ENCODE data around the gene ANKRD11.

Gene ANKRD11

GRCh38 chr16:89446975-89447293 lies 43.4 kb downstream of the ANKRD11 start:
- no peak overlapping the region for H3K4me3 ChIP-seq (ENCODE audit: low read depth, low read length)
- DNase-seq (ENCODE audit: low read depth), result no peak
- TF ChIP-seq, protein P1, sequence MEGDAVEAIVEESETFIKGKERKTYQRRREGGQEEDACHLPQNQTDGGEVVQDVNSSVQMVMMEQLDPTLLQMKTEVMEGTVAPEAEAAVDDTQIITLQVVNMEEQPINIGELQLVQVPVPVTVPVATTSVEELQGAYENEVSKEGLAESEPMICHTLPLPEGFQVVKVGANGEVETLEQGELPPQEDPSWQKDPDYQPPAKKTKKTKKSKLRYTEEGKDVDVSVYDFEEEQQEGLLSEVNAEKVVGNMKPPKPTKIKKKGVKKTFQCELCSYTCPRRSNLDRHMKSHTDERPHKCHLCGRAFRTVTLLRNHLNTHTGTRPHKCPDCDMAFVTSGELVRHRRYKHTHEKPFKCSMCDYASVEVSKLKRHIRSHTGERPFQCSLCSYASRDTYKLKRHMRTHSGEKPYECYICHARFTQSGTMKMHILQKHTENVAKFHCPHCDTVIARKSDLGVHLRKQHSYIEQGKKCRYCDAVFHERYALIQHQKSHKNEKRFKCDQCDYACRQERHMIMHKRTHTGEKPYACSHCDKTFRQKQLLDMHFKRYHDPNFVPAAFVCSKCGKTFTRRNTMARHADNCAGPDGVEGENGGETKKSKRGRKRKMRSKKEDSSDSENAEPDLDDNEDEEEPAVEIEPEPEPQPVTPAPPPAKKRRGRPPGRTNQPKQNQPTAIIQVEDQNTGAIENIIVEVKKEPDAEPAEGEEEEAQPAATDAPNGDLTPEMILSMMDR (IDR thresholded peaks at IDR 0.05; ENCODE audit: insufficient read depth, low read depth, low read length, missing control alignments), result no peak

- no peak overlapping the region for H3K4me3 ChIP-seq (ENCODE audit: low read depth, low read length)
- TF ChIP-seq, protein P1 (IDR thresholded peaks at IDR 0.05; ENCODE audit: insufficient read depth, low read depth, low read length, missing control alignments), result no peak
- no peak for DNase-seq (ENCODE audit: low read depth)
These were observed 44.0 kb downstream of the ANKRD11 start for GRCh38 chr16:89446136-89446974.

GRCh38 chr16:89445166-89445565 lies 45.2 kb downstream of the ANKRD11 start:
- TF ChIP-seq, protein P1 (IDR thresholded peaks at IDR 0.05; ENCODE audit: insufficient read depth, low read depth, low read length, missing control alignments), result no peak
- H3K4me3 ChIP-seq (ENCODE audit: low read depth, low read length), result no peak overlapping the region
- no peak for DNase-seq (ENCODE audit: low read depth)

DNA sequence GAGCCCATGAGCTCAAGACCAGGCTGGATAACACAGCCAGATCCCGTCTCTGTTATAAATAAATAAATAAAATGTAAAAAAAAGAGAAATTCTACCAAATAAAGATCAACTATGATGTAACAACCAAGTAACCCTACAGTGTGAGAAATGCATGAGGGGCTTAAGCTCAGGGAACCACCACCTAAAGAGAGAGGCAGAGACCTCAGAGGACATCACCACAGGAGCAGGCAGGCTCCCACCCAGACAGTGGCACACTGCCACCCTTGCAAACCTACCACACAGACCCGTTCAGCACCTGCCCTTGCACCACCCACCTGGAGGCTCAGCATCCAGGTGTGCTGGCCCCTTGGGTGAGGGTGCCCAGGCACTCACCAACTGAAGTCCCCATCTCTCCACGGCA lies 45.6 kb downstream of the ANKRD11 start:
- DNase-seq (ENCODE audit: low read depth), result no peak
- TF ChIP-seq, protein P1 (IDR thresholded peaks at IDR 0.05; ENCODE audit: insufficient read depth, low read depth, low read length, missing control alignments), result no peak
- H3K4me3 ChIP-seq (ENCODE audit: low read depth, low read length), result no peak overlapping the region

DNA sequence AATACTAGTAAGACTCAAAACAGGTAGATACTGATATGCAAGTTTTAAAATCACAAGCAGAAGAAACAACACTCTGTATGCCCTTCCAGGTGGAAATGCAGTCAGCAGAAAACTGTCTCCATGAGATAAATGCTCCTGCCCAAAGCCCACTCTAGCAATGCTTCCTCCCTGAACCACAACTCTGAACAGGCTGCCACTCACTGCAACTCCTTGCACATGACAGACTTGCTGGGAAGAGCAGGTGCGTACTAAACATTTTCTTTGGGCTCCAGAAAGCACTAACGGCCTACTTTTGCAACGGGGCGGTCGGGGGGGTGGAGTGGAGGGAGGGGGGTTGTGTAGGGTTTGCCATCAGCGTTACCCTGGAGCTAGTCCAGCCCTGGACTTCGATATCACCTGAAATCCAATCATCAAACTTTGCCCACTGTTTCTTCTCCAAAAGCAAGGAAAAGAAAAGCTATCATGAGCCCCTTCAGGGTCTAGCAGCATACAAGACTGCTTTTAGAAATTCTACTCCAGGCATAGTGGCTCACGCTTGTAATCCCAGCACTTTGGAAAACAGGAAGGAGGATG lies 46.1 kb downstream of the ANKRD11 start:
- no peak for DNase-seq (ENCODE audit: low read depth)
- TF ChIP-seq, protein P1 (IDR thresholded peaks at IDR 0.05; ENCODE audit: insufficient read depth, low read depth, low read length, missing control alignments), result no peak
- H3K4me3 ChIP-seq (ENCODE audit: low read depth, low read length), result no peak overlapping the region

DNA sequence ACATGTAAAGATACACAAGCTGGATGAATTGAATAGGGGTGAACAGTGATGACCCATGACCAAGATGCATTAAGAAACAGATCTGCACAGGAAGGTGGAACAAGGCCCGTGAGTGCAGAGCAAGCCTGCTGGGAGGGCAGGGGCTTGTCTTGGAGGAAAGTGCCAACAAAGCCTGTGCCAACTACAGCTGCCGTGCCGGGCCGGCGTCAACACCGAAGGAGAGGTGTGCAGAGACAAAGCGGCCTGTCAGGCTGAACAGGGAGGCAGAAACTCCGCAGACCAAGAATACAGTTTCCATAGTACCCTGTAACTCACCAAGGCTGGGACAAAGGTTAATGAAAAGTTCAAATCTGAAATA lies 46.7 kb downstream of the ANKRD11 start:
- DNase-seq (ENCODE audit: low read depth), result no peak
- no peak overlapping the region for H3K4me3 ChIP-seq (ENCODE audit: low read depth, low read length)
- TF ChIP-seq, protein P1 (IDR thresholded peaks at IDR 0.05; ENCODE audit: insufficient read depth, low read depth, low read length, missing control alignments), result no peak
